ENCODE data around the gene ANKRD37. TPM values are rescaled to one million over a fixed set of nuclear protein-coding genes. Genes with fewer than 3 reads are reported as not detected.

Gene ANKRD37
- total RNA-seq, 1 donor from 2014 or later: 29.6 TPM

DNA sequence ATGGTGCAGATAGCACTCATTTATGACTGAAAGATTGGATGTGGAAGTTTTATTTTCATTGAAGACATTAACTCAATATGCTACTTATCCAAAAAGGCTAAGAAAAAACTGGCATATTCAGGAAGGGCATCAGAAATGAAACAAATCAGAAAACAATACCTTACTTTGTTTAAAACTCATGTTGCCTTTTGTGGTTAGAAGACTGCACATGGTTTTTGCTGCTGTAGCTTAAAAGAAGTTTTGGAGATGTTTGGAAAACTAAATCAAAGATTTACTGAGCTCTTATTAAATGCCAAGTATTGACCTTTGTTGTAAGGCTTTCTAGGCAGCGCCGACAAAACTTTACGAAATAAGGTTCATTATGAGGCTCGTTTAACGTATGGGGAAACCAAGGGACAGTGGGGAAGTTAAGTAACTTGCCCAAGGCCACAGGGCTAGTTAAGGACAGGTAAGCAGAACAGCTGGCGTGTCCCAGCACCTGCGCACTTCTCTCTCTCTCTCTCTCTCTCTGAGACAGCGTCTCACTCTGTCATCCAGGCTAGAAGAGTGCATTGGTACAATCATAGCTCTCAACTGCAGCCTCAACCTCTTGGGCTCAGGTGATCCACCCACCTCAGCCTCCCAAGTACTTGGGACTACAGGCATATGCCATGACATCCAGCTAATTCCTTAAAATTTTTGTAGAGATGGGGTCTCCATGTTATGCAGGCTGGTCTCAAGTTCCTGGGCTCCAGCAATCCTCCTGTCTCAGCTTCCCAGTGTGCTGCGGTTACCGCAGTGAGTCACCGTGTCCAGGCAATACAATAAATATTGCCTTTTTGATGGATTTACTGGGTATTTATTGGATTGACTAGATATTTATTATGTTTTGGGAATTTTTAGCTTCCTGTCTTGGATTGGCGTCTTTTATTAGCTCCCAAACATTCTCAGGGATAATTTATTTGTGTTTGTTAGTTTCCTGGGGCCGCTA lies 17.0 kb upstream of the ANKRD37 start:
- no peak for DNase-seq (ENCODE audit: low read depth in 2 of 2)

DNA sequence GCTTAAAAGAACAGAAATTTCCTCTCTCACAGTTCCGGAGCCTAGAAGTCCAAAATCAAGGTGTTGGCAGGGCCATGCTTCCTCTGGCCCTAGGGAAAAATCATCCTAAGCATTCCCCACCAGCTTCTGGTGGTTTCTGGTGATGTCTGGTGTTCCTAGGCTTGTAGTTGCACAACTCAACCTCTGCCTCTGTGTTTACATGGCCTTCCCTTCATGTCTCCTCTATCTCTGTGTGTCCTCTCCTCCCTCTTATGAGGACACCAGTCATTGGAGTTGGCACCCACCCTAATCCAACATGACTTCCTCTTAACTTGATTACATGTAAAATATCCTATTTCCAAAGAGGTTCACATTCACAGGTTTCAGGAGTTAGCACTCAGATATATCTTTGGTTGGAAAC lies 16.3 kb upstream of the ANKRD37 start:
- DNase-seq (ENCODE audit: low read depth in 2 of 2): no peak

DNA sequence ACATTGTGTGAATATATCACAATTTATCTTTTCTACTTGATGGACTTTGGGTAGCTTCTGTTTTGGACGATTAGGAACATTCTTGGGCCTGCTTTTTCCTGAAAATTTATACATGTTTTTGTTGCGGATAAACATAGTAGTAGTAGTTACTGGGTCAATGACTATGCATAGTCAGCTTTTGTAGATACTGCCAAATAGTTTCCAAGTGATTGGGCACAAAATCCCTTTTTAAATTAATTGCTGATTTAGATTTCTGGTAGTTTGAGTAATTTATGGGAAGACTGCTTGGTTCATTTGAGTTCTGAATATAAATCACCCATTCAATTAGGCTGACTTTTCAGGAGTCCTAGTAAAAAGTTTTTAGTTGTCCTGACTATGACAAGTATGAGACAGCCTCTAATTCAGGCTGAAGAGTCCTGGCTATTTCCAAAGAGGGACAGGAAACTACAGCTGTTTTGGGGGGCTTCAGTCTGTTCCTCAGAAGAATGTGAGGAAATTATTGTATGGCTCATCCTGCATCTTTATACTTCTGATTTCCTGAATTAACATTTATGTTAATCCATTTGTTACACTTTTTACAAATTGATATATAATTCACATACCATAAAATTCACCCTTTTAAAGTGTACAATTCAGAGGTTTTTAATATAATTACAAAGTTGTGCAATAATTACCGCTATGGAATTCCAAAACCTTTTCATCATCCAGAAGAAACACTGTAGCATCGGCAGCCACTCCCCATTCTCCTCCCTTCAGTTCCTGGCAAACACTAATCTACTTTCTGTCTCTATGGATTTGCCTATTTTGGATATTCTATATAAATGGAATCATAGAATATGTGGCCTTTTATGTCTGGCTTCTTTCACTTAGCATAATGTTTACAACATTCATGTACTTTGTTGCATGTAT lies 15.1 kb upstream of the ANKRD37 start:
- no peak for DNase-seq (ENCODE audit: low read depth in 2 of 2)

DNA sequence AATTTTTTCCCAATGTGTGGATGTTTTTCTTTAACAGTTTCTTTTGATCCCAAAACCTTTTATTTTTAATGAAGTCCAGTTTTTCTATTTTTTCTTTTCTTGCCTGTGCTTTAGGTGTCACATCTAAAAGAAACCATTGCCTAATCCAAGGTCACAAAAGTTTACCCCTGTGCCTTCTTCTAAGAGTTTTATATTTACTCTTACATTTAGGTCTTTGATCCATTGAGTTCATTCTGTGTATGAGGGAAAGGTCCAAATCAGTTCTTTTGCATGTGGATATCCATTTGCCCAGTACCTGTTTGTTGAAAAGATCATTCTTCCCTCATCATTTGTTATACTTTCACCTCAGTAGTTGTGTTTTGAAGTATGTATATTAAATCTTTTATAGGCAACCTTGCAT lies 13.9 kb upstream of the ANKRD37 start:
- DNase-seq (ENCODE audit: low read depth in 2 of 2): no peak

DNA sequence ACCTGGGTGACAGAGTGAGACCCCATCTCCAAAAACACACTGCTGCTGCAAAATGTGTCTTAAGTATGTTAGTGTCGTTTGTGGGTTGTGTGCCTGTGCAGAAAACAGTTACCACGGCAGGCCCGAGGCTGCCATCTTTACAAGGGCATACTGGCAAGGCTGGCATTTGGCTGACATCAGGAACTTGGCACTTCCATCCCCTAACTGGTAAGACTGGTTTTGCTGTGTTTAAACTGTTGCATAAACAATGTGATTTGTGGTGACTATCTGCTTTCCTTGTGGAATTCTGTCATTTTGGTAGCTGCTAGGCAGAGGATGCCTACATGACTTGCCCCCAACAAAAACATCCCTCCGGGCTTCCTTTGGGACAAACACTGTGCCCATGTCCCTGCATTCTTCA lies 13.2 kb upstream of the ANKRD37 start:
- DNase-seq (ENCODE audit: low read depth in 2 of 2): no peak

DNA sequence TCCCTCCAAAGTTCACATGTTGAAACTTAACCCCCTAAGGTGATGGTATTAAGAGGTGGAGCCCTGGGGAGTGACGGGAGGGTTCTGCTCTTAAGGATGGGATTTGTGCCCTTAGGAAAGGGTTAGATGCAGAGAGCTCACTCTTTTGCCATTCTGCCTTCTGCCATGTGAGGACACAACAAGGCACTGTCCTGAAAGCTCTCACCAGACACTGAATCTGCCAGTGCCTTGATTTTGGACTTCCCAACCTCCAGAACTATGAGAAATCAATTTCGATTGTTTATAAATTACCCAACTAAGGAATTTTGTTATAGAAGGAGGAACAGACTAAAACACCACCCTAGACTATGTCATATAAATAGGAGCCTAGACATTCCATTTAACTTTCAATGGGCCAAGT lies 12.6 kb upstream of the ANKRD37 start:
- no peak for DNase-seq (ENCODE audit: low read depth in 2 of 2)

DNA sequence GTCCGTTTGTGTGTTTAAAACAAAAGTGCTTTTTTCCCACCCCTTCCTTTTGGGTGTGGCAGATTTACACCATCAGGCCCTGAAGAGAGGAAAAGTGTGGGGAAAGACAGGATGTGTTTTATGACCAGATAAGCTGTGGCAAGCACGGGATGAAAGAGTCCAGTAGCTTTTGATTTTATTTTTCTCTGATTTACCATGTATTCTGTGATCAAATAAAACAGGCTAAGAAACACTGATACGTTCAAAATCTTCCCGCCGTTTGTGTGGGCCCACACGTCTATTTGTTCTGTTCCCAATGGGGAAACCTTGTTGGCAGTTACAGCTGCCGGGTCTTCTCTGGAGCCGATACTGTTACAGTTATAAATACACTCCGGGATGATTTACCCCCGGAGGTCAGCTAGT lies 11.7 kb upstream of the ANKRD37 start:
- peak; percentile 69 to 97 for DNase-seq (ENCODE audit: low read depth in 2 of 2)

DNA sequence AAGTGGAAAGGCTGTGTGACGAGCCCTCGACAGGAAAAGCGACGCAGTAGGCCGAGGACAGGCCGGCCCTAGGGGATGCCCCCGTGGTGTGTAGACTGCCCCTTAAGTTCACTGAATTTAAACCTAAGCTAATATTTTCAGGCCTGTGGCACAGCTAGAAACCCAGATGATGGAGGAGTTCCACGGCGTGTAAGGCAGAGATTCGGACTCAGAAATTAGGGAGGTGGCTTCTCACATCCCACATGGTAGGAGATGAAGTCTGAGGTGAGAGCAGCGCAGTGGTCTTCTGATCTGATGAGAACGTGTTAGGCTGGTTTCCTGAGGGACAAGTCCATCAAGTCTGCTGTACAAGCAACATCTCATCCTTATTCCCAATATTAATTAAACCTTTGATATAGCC lies 8.7 kb upstream of the ANKRD37 start:
- no peak for DNase-seq (ENCODE audit: low read depth in 2 of 2)

DNA sequence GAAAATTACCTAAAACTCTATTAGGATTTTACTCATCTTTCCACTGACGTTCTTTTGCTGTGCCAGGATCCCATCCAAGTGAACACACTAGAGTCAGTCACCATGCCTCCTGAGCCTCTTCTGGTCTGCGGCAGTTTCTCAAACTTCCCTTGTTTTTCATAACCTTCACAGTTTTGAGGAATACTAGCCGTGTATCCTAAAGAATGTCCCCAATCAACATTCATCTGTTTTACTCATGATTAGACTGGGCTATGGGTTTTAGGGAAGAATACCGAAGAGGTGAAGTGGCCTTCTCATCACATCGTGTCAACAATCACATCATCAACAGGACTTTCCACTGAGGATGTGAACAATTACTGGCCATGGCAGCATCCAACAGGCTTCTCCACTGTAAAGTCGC lies 5.7 kb upstream of the ANKRD37 start:
- no peak for DNase-seq (ENCODE audit: low read depth in 2 of 2)

DNA sequence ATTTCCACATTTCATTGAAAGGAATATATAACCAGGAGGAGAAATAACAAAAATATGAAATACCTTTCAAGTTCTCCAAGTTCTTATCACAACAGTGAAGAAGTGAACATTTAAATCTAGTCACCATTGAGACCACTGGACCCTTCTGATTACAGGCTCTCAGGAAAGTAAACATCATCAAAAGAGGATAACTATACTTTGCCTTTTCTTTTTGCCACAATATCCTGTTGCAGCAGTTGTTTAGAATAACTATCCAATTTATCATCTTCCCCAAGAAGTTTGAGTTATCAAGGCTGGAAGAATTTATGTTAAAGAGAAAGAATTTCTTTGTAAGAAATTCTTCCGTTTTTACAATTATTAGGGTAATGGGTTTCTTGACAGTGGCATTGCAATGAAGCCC lies 4.5 kb upstream of the ANKRD37 start:
- no peak for DNase-seq (ENCODE audit: low read depth in 2 of 2)

DNA sequence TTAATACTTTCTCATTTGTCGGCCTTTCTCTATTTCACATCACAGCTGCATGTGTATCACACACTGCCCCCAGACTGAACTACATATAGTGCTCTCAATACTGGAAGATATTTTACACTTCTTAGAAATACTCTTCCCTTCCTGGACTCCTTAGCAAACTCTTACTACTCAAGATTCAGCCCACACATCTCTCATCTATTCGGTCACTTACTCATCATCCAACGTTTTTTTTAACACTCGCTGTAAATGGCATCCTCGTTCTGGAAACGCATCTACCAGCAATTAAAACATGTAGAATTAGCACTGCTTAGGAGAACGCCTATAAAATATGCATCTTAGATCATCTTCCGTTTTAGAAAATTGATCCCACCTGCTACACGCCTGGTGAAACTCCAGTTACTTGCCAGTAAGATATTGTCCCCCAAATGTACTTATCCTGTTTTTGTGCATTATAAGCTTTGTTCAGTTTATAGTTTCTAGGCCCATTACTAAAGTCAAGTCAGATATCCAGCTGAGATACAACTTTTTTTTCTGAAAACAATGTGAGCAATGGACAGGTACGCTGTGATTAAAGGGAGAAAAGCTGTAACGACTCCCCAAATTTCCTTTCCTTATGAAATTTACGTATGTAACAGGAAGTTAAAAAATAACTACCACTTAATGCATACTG lies 1.9 kb upstream of the ANKRD37 start:
- no peak for DNase-seq (ENCODE audit: low read depth in 2 of 2)

DNA sequence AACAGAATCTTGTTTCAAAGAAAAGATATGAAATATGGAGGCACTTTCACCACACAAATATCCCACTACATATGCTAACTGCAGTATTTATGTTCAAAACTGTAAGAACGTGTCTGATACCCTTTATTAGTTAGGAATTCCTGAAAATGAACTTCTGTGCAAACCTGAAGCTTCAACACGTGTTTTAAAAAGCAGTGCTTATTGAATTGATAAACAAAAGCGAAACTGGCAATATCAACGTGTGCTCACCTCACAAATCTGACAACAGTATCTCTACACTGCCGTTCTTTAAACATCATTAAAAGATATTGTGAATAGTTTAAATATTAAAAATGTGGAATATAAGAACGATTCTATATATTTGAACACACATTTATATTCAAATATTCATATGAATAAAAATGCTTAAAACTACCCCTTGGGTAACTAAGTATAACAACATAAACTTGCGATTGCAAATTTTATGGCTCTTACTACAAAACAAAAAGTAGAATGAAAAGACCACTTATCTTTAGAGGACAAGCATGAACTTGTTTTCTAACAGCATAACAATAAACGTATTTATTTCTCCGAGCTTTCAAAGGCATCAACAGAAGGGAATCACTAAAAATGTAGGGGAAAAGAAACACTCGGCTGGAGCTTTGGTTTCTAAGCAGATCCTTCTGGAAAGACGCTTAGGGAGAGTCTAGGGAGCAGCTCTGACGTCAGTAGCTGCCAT lies 1.2 kb upstream of the ANKRD37 start, which contains the start of gene LRP2BP:
LRP2BP (minus strand) TSS at position 687 of the 718 bp plus-strand sequence. CDS start 17,738 bp downstream, outside the sequence.
- peak; percentile 39 to 47 for DNase-seq (ENCODE audit: low read depth in 2 of 2)

DNA sequence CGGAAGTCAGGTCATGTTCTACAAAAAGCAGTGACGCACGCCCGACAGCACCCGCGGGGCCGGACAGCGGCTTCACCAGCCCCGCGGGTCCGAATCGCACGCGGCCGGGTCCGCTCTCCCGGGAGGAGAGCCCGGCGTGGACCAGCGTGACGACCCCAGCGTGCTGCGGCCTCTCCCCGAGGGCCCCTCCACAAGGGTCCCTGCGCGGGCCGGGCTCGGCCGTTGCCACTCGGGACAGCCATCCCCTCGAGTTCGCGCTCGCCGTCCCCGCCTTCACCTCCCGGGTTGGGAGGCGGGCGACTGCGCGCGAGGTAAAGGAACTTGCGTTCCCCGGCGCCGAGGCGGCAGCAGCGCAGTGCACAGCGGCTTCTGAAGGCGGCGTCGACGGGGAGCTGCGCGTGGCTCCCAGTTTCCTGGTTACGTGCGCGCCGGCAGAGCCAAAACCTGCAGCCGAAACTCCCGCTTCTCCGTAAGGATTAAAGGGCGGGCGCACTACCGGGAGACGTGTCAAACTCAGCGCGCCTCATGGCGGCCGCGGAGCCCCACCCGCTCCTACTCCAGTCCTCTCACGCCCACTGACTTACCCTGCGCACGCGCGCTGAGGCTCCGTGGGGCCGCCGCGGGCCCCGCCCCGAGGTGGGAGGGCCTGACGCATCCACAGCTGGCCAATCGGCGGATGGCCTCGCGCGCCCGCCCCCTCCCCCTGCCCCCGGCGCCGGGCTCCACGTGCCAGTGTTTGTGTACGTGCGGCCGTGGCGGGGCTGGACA lies 501 bp upstream of the ANKRD37 start:
- peak; percentile 97 to 98 for DNase-seq (ENCODE audit: low read depth in 2 of 2)

DNA sequence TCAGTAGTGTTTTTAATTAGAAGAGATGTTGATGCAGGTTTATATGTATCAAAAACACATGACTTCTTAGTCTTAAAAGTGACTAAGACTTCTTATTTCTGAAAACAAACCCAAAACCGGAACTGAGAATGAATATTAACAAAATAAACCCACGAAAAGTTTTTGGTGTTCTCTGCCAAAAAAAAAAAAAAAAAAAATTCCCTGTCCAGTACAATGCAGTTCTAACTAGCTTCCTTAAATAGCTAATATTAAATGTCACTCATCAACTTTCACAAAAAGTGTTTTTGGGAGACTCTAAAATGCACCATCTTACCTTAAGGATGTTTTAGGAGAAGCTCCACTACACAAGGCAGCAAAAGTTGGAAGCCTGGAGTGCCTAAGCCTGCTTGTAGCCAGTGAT lies 2.0 kb downstream of the ANKRD37 start:
- DNase-seq (ENCODE audit: low read depth in 2 of 2): no peak

DNA sequence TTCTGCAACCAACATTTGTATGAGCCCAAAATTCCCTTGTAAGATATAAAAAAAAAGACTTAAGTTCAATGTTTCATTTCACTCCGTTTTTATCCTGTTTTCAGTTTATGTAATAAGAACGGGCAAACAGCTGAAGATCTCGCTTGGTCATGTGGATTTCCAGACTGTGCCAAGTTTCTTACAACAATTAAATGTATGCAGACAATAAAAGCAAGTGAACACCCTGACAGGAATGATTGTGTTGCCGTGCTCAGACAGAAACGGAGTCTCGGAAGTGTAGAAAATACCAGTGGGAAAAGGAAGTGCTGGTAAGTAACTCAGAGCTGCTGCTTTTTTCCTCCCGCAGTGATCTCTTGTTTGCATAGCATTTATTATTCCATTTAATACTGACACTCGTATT lies 2.8 kb downstream of the ANKRD37 start:
- DNase-seq (ENCODE audit: low read depth in 2 of 2): peak in 1 of 2 donors; percentile 69

DNA sequence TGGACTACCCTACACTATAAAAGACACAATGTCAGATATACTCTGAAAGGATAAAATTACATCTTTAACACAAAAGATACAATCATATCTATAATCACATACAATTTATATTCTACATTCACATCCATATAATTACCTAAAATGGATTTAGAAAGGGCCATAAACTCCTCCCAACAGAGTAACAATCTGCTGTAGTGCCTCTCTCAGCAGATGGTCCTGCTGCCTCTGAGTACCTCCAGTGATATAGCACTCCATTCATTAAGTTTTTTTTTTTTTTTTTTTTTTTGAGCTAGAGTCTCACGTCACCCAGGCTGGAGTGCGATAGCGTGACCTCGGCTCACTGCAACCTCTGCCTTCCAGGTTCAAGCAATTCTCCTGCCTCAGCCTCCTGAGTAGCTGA lies 7.4 kb downstream of the ANKRD37 start:
- DNase-seq (ENCODE audit: low read depth in 2 of 2): no peak

DNA sequence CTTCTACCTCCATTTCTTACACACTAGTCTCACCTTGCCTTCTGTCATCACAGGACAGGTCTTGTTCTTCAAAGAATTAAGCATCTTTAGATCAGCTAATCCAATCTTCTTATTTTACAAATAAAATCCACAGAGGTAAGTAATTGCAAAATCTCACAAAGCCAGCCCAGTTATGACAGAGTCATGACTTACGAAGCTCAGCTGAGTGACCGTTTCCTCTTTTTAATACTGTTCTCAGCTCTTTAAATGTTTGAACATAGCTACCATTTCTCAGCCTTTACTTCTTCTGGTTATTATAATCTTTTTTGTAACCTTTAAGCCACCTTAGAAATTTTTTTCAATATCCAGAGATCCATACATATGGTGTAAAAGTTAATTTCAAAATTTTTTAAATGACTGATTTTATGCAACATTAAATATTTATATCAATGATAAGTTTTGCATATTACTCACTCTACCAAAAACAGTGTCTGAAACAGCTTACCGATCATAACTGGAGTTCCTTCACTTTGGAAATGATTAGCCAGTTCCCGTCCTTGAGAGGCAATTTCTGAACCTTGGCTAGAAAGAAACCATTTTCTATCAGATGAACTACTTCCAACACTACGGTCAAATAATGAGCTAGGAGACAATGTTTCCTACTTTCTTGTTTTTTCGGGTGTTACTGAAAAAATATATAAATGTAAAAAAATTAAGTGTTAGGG lies 8.8 kb downstream of the ANKRD37 start:
- no peak for DNase-seq (ENCODE audit: low read depth in 2 of 2)

DNA sequence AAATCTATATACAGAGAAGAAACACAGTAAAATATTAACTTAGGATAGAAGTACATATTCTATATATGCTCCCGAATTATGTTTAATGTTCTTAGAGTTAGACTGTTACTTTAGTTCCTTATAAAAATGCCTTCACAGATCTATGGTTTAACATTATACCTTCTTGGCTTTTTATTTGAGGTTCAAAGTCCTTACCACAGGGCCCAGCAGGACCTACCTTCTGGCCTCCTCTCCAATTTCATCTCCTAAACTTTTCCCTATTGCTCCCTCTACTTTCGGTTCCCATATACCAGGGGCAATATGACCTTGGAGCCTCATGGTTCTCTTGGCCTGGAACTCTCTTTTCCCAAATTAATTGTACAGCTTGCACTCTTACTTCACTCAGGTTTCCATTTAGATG lies 11.8 kb downstream of the ANKRD37 start:
- no peak for DNase-seq (ENCODE audit: low read depth in 2 of 2)

DNA sequence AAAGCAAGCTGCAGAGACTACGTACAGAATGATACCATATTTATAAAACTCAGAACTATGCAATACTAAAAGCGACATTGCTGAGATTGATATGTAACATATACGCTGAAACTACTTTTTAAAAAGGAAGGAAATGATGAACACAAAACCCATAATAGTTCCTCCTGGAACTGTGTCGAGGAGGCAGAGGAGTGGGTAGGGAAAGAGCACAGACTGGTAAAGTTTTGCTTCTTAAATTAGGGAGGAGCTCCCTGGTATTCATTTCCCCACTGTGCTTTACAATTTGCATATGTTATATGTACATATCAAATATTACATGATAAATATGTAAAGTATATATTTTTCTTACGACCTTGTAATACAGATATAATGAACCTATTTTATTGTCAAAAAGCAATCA lies 15.2 kb downstream of the ANKRD37 start:
- DNase-seq (ENCODE audit: low read depth in 2 of 2): peak; percentile 32 to 49

DNA sequence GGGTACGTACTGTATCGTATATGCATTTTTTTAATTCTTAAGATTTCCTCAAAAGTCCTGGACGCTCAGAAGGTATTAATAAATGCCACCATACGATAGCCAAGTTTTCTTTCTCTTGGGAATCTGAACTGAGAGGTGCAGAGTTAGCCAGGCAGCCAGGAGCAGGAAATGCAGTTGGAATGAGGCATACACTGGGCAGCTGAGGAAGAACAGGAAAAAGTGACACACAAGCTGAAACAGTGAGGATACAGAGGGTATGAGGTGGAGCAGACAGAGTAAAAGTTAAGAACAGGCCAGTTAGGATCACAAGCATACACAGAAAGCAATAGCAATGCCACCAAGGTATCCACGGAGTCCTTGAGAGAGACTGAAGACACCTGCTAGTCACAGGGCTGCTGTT lies 15.8 kb downstream of the ANKRD37 start:
- peak; percentile 82 to 87 for DNase-seq (ENCODE audit: low read depth in 2 of 2)
